ENCODE measurements around the gene CDKAL1.

GRCh38 chr6:21199262-21199661 is 665.0 kb downstream of the CDKAL1 start:
- TF ChIP-seq POLR2A (IDR thresholded peaks at IDR 0.05) (no peak), CTCF (IDR thresholded peaks at IDR 0.05) (no peak), EP300 (IDR thresholded peaks at IDR 0.05) (no peak)

Data from tibial nerve (tissue), 4 donors.